GM19324 (cell line): ENCODE data around the gene PARP9.
"Not testable (repeated sequence)": the region's sequence is repeated elsewhere in the genome, so short reads cannot be mapped to it uniquely, and the experiment has no call there.

ENCODE experiments used
- ATAC-seq: cut with Tn5 transposase; IDR thresholded peaks from one replicate; pipeline ENCODE4 v1.9.1; 2021; ENCODE audit warnings: mild to moderate bottlenecking, moderate library complexity; ENCODE audit not compliant: unreplicated experiment, low FRiP score

PARP9 gene

GRCh38 chr3:122577409-122578031 is 13.4 kb upstream of the PARP9 start, which contains the start of gene PARP15:
TSS of gene PARP15 (plus strand) at chr3:122577650. CDS start at chr3:122577668, 18 bp downstream.
- no peak for ATAC-seq

DNA sequence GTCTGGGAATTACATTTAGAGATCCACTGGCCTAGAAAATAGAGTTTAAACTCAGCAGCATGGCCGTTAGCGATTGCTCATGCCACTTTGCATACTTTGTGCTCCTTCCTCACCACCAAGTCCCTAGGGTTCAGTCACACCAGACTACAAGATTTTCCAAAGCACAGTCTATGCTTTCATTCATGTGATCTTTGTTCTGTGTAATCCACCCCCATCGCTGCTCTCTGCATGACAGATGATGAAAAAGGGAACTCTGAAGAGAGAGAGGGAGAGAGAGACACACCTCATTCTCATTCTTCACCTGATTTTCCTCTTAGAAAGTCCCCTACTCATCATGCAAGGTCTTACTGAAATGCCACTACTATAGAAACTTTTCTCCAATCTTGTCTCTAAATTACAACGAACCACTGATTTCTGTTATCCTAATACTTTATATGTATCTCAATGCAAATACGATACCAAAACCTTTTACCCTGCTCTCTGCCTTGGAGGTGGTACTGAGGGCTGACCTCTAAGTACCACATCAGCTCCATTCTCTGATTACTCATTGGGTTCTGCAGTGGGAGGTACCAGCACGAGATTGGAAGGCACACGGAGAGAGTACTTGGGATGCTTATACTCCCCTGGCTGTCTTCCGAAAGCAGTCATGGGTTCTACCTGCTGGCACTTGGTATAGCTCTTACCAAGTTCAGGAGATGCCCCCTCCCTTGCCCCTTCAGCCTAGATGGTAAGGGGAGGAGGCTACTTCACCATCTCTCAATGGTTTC is 12.3 kb upstream of the PARP9 start:
- peak; percentile 86 for ATAC-seq

DNA sequence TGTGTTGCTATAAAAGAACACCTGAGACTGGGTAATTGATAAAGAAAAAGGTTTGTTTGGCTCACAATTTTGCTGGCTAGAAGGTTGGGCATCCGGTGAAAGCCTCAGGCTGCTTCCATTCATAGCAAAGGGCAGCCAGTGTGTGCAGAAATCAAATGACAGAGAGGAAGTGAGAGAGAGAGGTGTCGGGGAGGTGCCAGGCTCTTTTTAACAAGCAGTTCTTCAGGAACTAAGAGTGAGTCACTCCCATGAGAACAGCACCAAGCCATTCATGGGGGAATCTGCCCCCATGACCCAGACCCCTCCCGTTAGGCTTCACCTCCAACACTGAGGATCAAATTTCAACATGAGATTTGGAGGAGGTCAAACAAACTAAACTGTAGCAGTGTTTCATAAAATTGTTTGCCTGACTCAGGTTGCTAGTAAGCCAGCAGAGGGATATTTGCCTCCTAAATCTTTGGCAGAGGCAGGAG is 8.9 kb upstream of the PARP9 start:
- ATAC-seq: no peak

DNA sequence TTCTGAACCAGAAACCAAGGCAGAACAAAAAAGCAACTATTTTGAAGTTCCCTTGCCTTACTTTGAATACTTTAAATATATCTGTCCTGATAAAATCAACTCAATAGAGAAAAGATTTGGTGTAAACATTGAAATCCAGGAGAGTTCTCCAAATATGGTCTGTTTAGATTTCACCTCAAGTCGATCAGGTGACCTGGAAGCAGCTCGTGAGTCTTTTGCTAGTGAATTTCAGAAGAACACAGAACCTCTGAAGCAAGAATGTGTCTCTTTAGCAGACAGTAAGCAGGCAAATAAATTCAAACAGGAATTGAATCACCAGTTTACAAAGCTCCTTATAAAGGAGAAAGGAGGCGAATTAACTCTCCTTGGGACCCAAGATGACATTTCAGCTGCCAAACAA is 4.7 kb upstream of the PARP9 start:
- no peak for ATAC-seq

DNA sequence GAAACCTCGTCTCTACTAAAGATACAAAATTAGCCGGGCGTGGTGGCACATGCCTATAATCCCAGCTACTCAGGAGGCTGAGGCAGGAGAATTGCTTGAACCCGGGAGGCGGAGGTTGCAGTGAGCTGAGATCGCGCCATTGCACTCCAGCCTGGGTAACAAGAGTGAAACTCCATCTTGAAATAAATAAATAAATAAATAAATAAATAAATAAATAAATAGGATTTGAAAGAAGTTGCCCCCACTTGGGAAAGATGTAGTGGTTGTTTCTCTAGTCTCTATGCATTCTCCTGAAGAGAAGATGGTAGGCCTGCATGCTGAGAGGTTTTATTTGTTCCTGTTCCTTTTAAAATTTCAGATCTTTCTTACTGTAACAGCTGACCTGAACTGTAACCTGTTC is 4.0 kb upstream of the PARP9 start:
- ATAC-seq: not testable (repeated sequence)

- ATAC-seq: no peak
Observed at GRCh38 chr3:122563717-122564025, 429 bp downstream of the PARP9 start.

DNA sequence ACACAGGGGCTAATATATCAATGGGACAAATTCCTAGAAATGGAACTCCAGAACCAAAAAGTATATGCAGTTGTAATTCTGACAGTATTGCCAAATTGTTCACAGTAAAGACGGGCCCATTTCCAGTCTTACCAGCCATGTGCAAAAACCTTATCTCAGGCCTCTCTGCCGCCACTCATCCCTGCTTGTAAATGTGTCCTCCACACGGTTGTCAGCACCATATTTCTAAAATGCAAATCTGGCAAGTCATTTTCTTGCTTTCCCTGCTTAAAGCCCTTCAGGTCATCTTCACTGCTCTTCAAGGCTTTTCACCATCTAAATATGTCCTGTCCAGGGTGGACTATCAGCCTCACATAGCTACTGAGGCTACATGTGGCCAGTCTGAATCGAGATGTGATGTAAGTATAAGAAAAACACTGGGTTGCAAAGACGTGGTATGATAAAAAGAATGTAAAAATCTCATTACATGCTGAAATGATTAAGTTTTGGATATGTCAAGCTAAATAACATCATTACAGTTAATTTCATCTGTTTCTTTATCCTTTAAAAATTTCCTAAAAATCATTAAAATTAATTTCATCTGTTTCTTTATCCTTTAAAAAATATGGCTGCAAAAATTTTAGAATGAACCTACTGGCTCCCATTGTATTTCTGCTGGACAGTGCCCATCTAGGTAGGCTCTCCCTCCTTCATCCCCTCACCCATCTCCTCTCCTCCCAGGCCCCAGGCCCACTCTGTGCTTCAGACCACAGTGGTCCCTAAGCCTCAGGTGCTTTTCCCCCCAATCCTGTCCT is 980 bp downstream of the PARP9 start:
- no peak for ATAC-seq

- no peak for ATAC-seq
Observed at GRCh38 chr3:122560680-122561079, 3.4 kb downstream of the PARP9 start.

DNA sequence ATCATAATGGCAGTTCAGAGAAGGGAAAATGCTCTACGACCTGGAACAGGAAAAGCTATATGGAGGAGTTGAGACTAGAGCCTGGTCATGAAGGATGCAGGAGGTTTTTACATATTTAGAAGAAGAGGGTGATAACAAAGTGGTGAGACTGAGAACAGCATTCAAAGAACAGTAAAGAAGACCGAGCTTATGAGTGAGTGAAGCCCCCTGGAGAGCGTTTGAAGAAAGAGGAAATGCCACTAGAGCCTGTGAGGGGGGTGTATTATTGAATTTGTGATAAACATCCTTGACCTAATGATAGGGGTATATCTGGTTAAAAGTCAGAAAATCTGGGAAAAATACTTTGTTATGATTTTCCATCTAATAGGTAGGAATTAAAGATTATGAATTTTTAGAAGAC is 4.2 kb downstream of the PARP9 start:
- no peak for ATAC-seq

- ATAC-seq: no peak
Observed at GRCh38 chr3:122558605-122559004, 5.5 kb downstream of the PARP9 start.

DNA sequence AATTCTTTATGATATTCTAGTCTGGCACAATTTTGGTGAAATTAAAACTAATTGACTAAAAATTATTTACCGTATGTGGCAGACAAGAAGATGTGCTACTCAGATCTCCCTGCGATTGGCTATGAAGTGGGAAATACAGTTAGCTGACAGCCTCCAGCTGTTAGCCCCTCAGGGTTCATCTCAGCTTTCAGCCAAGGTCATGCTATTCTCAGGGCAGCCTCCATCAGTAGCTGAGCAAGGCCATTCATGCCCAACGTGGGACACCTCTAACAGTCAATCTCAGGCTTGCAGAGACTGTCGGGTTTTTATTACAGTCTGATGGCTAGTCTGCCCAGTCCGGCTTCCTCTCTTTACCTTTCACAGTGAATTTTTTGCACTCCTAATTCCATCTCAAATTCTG is 6.7 kb downstream of the PARP9 start:
- ATAC-seq: no peak

GRCh38 chr3:122555275-122556071 is 8.6 kb downstream of the PARP9 start:
- ATAC-seq: no peak

- ATAC-seq: no peak
Observed at GRCh38 chr3:122553171-122553570, 10.9 kb downstream of the PARP9 start.

GRCh38 chr3:122548619-122549018 is 15.5 kb downstream of the PARP9 start:
- no peak for ATAC-seq

- no peak for ATAC-seq
Observed at GRCh38 chr3:122548076-122548475, 16.0 kb downstream of the PARP9 start.

DNA sequence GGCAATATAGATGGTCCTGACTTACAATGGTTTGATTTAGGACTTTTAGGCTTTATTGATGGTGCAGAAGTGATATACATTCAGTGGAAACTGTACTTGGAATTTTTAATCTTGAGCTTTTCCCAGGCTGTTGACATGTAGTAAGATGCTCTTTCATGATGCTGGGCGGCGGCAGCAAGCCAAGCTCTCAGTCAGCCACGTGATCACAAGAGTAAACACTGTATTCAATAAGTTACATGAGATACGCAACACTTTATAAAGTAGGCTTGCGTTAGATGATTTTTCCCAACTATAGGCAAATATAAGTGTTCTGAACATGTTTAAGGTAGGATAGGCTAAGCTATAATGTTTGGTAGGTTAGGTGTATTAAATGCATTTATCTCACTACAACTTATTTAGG is 17.9 kb downstream of the PARP9 start:
- ATAC-seq: no peak

DNA sequence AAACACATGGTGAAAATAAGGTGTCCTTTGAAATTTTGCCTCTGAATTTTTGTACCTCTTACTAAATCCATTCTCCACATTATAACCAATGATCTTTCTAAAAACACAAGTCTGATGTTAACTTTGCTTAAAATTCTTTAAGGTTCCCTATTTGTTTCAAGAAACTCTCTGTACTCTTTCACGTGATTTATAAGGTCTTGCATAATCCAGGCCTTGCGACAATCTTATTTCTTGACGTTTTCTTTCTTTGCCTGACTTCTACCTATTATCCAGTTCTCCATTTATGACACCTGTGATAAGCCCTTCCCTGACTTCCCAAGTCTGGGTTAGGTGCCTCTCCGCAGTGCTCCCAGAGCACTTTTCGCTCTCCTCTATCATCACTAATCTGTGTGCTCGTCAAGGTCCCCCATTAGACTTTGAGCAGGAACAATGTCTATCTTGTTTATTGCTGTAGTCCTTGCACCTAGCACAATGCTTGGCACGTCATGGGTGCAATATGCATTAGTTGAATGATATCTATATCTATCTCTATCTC is 25.1 kb downstream of the PARP9 start:
- ATAC-seq: no peak

DNA sequence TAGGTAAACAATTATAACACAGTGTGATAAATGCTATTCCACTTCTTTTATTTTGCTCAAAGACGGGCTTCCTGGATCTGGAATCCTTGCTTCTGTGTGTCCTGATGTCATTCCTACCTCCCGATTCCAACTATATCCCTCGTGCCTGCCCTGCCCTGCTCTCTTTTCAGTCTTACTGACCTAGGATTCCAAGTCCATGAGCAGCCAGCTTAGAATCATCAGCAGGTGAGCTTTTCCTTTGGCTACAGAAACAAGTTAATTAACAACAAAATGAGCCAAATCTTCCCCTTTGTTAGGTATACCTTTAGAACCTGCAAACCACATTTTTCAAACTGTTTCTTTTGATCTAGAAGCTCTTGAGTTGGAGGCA is 27.5 kb downstream of the PARP9 start:
- ATAC-seq: no peak

GRCh38 chr3:122535964-122536631 is 28.0 kb downstream of the PARP9 start:
- no peak for ATAC-seq

DNA sequence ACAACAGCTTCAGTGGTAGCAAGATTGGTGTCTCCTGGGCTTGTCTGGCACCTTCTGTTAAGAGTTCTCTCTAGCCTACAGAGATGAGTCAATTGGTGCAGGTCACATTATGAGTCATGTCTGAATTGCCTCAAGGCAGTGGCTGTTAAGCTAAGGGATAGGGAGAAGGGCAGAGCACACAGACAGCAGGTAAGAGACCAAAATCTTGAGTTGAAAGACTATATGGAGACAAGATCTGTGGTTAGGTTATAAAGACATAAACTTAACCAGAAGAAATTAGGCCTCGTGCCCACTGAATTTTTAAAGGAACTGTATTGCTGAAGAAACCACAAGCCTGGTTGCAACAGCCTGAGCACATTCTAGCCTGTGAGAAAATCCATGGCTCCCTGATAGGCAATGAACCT is 30.2 kb downstream of the PARP9 start:
- ATAC-seq: no peak
